GM12872 (cell line): ENCODE measurements around the gene ITPKB.

Source experiments
- CTCF ChIP-seq: IDR thresholded peaks from 3 replicates; pipeline ENCODE4 v1.5.1; 2011; ENCODE audit warnings: low read depth, mild to moderate bottlenecking, low read length, moderate library complexity; ENCODE audit not compliant: insufficient read depth

ITPKB gene

GRCh38 chr1:226781937-226782609, 43.0 kb upstream of the ITPKB start:
- no peak for TF ChIP-seq CTCF

GRCh38 chr1:226779561-226779960, 40.5 kb upstream of the ITPKB start:
- TF ChIP-seq CTCF: no peak

GRCh38 chr1:226778657-226779058, 39.6 kb upstream of the ITPKB start:
- TF ChIP-seq CTCF: no peak

GRCh38 chr1:226776975-226777374, 37.9 kb upstream of the ITPKB start:
- TF ChIP-seq CTCF: no peak

GRCh38 chr1:226776066-226776465, 37.0 kb upstream of the ITPKB start:
- TF ChIP-seq CTCF: no peak

GRCh38 chr1:226772446-226773139, 33.5 kb upstream of the ITPKB start:
- no peak for TF ChIP-seq CTCF

GRCh38 chr1:226766565-226766964, 27.5 kb upstream of the ITPKB start:
- TF ChIP-seq CTCF: no peak
